HepG2 (cell line): ENCODE measurements around the gene NOCT. TPM values are rescaled to one million over a fixed set of nuclear protein-coding genes. Genes with fewer than 3 reads are reported as not detected.
A peak's percentile ranks its signal among the peaks of the same experiment; 100 is the strongest.

Source experiments
- BRD4 ChIP-seq: sonication (generic); formaldehyde crosslinking; IDR thresholded peaks from 2 replicates; pipeline ENCODE4 v1.4.0; 2020; ENCODE audit warnings: missing genetic modification reagents
- KAT7 ChIP-seq: IDR thresholded peaks from 2 replicates; pipeline ENCODE4 v1.6.1; 2018; ENCODE audit warnings: borderline replicate concordance, missing compliant biosample characterization
- MTF1 ChIP-seq: sonication (generic); formaldehyde crosslinking; IDR thresholded peaks from 2 replicates; pipeline ENCODE4 v1.5.0; 2020; ENCODE audit warnings: missing genetic modification reagents
- POLR2G ChIP-seq: fragments of 200-400 bp; formaldehyde crosslinking; IDR thresholded peaks from 2 replicates; pipeline ENCODE4 v1.6.1; 2018; ENCODE audit warnings: mild to moderate bottlenecking, low read depth, low read length, moderate library complexity
- SRF ChIP-seq: IDR thresholded peaks from 2 replicates; pipeline ENCODE4 v1.6.1; 2011; ENCODE audit warnings: mild to moderate bottlenecking, low read depth, low read length, moderate library complexity
- U2AF2 ChIP-seq: fragments of 200-400 bp; formaldehyde crosslinking; IDR thresholded peaks from 2 replicates; pipeline ENCODE4 v1.6.1; 2017; ENCODE audit warnings: low read depth, mild to moderate bottlenecking, low read length
- ZNF136 ChIP-seq: sonication (generic); formaldehyde crosslinking; IDR thresholded peaks from 2 replicates; pipeline ENCODE4 v1.8.1; 2022; ENCODE audit warnings: low read depth, mild to moderate bottlenecking, moderate library complexity, missing genetic modification reagents
- ZNF367 ChIP-seq: sonication (generic); formaldehyde crosslinking; IDR thresholded peaks from 2 replicates; pipeline ENCODE4 v1.4.0; 2020; ENCODE audit warnings: missing genetic modification reagents, borderline replicate concordance
- ZNF432 ChIP-seq: sonication (generic); formaldehyde crosslinking; IDR thresholded peaks from 2 replicates; pipeline ENCODE4 v1.5.0; 2020; ENCODE audit warnings: missing genetic modification reagents, mild to moderate bottlenecking, borderline replicate concordance
- ZNF567 ChIP-seq: sonication (generic); formaldehyde crosslinking; IDR thresholded peaks from 2 replicates; pipeline ENCODE4 v1.8.1; 2023; ENCODE audit warnings: mild to moderate bottlenecking, missing genetic modification reagents, borderline replicate concordance
- ZNF816 ChIP-seq: sonication (generic); formaldehyde crosslinking; IDR thresholded peaks from 2 replicates; pipeline ENCODE4 v1.8.0; 2022; ENCODE audit warnings: missing genetic modification reagents, mild to moderate bottlenecking, borderline replicate concordance
- ZNF841 ChIP-seq: sonication (generic); formaldehyde crosslinking; IDR thresholded peaks from 2 replicates; pipeline ENCODE4 v1.8.1; 2023; ENCODE audit warnings: missing genetic modification reagents, borderline replicate concordance
- polyA plus RNA-seq, 8 experiments: library from polyadenylated mRNA; depleted of rRNA in 3 of 8; stranded (reverse) in 7 of 8; unstranded in 1 of 8; fragments of >200 nt; fragmentation: Illumina TruSeq in 4 of 8; extraction: Trizol in 4 of 8; gene quantifications; 2 replicates each; pipeline versions ENCODE4 v1.2.1 to v1.2.3, GENCODE V29; 2011 to 2016; ENCODE audit warnings: low read depth in 4 of 8, missing spikeins in 1 of 8, mixed read lengths in 1 of 8; ENCODE audit not compliant: insufficient read depth in 1 of 8
- total RNA-seq, 5 experiments: library from RNA; depleted of rRNA; stranded (reverse); fragments of >200 nt; fragmentation: Illumina TruSeq; extraction: Trizol; gene quantifications; 2 replicates each; pipeline ENCODE4 v1.2.3, GENCODE V29; 2016; ENCODE audit warnings: low read depth in 1 of 5
- TF ChIP-seq, protein P1 (sequence below), 2 experiments: sonication (generic) in 1 of 2; formaldehyde crosslinking in 1 of 2; IDR thresholded peaks; 2 replicates each; pipeline versions ENCODE4 v1.4.0 to v1.6.1; 2018 to 2020; ENCODE audit warnings: missing genetic modification reagents in 2 of 2, borderline replicate concordance in 1 of 2, low read depth in 1 of 2, mild to moderate bottlenecking in 1 of 2, missing biosample characterization in 1 of 2
- TF ChIP-seq, protein P2 (sequence below): sonication (generic); formaldehyde crosslinking; IDR thresholded peaks from 2 replicates; pipeline ENCODE4 v1.4.0; 2020; ENCODE audit warnings: missing genetic modification reagents
- TF ChIP-seq, protein P3 (sequence below): sonication (generic); formaldehyde crosslinking; IDR thresholded peaks from 2 replicates; pipeline ENCODE4 v1.9.0; 2021; ENCODE audit warnings: mild to moderate bottlenecking, missing genetic modification reagents

NOCT gene
- total and polyA plus RNA-seq, 2 of the 13 experiments (the other 11 are each of a cell fraction or from before 2014, with no cell fraction given): 3.6 to 13.1 TPM

DNA sequence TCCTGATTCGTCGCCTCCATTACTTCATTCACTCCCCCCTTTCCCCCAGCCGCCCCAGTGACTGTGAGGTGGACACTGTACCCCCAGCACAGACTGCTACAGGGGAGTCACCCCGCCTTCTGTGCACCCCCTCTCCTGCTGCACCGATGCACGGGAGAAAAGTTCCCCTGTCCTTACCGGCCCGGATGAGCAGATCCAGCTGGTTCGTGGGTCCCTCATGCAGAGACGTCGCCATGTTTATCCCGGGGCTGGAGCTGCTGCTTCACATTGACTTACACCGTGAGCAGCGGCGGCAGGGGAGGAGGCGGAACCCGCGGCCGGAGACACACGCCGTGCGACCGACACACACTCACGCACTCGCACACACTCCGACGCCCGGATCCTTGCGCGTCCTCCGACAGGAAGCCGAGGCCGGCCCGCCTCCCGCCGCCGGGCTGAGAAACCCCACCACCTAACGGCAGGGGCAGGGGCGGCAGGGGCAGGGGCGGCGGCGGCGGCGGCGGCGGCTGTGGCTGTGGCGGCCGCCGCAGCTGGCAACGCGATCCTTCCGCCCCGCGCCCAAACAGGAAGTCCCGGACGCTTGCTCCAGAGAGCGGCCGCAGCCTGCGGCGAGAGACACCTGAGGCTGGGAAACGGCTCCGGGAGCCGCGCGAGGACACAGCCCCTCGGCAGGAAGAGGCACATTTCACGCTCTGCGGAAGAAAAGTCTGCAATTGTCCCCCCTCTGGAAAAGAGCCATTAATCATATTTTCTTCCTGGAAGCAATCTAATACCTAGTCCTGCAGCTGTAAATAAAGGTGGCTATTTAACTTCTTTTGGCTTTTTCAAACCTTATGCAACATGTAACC lies 68.6 kb downstream of the NOCT start (continued):
- TF ChIP-seq, protein P1, sequence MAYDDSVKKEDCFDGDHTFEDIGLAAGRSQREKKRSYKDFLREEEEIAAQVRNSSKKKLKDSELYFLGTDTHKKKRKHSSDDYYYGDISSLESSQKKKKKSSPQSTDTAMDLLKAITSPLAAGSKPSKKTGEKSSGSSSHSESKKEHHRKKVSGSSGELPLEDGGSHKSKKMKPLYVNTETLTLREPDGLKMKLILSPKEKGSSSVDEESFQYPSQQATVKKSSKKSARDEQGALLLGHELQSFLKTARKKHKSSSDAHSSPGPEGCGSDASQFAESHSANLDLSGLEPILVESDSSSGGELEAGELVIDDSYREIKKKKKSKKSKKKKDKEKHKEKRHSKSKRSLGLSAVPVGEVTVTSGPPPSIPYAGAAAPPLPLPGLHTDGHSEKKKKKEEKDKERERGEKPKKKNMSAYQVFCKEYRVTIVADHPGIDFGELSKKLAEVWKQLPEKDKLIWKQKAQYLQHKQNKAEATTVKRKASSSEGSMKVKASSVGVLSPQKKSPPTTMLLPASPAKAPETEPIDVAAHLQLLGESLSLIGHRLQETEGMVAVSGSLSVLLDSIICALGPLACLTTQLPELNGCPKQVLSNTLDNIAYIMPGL (CRISPR knock-in tag; IDR thresholded peaks at IDR 0.05; ENCODE audit: borderline replicate concordance in 1 of 2, low read depth in 1 of 2): peak; percentile 87 to 90
- TF ChIP-seq SRF (no peak), U2AF2 (no peak), ZNF367 (no peak), KAT7 (no peak), MTF1 (CRISPR knock-in tag) (no peak), BRD4 (CRISPR knock-in tag) (no peak), ZNF432 (CRISPR knock-in tag) (no peak), ZNF841 (CRISPR knock-in tag) (no peak), ZNF136 (CRISPR knock-in tag) (no peak), ZNF816 (CRISPR knock-in tag) (peak; percentile 87; the same call in 1 of the 2 replicates), ZNF567 (CRISPR knock-in tag) (no peak), POLR2G (peak; percentile 84)
- TF ChIP-seq, protein P2, sequence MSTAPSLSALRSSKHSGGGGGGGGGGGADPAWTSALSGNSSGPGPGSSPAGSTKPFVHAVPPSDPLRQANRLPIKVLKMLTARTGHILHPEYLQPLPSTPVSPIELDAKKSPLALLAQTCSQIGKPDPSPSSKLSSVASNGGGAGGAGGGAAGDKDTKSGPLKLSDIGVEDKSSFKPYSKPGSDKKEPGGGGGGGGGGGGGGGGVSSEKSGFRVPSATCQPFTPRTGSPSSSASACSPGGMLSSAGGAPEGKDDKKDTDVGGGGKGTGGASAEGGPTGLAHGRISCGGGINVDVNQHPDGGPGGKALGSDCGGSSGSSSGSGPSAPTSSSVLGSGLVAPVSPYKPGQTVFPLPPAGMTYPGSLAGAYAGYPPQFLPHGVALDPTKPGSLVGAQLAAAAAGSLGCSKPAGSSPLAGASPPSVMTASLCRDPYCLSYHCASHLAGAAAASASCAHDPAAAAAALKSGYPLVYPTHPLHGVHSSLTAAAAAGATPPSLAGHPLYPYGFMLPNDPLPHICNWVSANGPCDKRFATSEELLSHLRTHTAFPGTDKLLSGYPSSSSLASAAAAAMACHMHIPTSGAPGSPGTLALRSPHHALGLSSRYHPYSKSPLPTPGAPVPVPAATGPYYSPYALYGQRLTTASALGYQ: no peak
- TF ChIP-seq, protein P3, sequence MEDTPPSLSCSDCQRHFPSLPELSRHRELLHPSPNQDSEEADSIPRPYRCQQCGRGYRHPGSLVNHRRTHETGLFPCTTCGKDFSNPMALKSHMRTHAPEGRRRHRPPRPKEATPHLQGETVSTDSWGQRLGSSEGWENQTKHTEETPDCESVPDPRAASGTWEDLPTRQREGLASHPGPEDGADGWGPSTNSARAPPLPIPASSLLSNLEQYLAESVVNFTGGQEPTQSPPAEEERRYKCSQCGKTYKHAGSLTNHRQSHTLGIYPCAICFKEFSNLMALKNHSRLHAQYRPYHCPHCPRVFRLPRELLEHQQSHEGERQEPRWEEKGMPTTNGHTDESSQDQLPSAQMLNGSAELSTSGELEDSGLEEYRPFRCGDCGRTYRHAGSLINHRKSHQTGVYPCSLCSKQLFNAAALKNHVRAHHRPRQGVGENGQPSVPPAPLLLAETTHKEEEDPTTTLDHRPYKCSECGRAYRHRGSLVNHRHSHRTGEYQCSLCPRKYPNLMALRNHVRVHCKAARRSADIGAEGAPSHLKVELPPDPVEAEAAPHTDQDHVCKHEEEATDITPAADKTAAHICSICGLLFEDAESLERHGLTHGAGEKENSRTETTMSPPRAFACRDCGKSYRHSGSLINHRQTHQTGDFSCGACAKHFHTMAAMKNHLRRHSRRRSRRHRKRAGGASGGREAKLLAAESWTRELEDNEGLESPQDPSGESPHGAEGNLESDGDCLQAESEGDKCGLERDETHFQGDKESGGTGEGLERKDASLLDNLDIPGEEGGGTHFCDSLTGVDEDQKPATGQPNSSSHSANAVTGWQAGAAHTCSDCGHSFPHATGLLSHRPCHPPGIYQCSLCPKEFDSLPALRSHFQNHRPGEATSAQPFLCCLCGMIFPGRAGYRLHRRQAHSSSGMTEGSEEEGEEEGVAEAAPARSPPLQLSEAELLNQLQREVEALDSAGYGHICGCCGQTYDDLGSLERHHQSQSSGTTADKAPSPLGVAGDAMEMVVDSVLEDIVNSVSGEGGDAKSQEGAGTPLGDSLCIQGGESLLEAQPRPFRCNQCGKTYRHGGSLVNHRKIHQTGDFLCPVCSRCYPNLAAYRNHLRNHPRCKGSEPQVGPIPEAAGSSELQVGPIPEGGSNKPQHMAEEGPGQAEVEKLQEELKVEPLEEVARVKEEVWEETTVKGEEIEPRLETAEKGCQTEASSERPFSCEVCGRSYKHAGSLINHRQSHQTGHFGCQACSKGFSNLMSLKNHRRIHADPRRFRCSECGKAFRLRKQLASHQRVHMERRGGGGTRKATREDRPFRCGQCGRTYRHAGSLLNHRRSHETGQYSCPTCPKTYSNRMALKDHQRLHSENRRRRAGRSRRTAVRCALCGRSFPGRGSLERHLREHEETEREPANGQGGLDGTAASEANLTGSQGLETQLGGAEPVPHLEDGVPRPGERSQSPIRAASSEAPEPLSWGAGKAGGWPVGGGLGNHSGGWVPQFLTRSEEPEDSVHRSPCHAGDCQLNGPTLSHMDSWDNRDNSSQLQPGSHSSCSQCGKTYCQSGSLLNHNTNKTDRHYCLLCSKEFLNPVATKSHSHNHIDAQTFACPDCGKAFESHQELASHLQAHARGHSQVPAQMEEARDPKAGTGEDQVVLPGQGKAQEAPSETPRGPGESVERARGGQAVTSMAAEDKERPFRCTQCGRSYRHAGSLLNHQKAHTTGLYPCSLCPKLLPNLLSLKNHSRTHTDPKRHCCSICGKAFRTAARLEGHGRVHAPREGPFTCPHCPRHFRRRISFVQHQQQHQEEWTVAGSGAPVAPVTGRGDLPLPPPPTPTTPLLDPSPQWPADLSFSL: peak; percentile 82
